Suprapubic skin (tissue), 3 donors: Measurements from ENCODE around the gene SMAD4.

Experiments
- POLR2A ChIP-seq, 2 donors: fragments of 450-650 bp; IDR thresholded peaks; one replicate each; pipeline ENCODE4 v1.6.1; 2017; ENCODE audit warnings: antibody characterized with exemption in 2 of 2, mild to moderate bottlenecking in 2 of 2, moderate library complexity in 2 of 2
- TF ChIP-seq, protein P1 (sequence below), 2 donors: fragments of 200-600 bp in 1 of 2; fragments of 450-650 bp in 1 of 2; sonication (generic) in 1 of 2; IDR thresholded peaks; one replicate each; pipeline ENCODE4 v1.5.1; 2016 to 2019; ENCODE audit warnings: antibody characterized with exemption in 2 of 2, mild to moderate bottlenecking in 1 of 2, moderate library complexity in 1 of 2

DNA sequence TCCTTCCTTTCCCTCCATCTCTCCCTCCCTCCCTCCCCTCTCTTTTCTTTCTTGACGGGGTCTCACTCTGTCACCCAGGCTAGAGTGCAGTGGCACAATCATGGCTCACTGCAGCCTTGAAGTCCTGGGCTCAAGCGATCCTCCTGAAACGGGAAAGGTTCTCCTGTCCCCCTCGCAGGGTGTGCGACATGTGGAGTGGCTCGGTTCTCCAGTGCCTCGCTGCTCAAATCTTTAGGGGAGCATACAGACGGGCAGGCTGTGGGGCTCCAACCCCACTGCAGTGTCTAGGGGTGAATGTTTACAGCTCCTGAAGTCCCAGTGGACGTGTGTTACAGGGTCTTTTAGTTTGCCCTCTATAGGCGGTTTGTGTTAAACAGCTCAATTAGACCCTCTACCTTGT is 93.5 kb downstream of the SMAD4 start:
- TF ChIP-seq, protein P1, sequence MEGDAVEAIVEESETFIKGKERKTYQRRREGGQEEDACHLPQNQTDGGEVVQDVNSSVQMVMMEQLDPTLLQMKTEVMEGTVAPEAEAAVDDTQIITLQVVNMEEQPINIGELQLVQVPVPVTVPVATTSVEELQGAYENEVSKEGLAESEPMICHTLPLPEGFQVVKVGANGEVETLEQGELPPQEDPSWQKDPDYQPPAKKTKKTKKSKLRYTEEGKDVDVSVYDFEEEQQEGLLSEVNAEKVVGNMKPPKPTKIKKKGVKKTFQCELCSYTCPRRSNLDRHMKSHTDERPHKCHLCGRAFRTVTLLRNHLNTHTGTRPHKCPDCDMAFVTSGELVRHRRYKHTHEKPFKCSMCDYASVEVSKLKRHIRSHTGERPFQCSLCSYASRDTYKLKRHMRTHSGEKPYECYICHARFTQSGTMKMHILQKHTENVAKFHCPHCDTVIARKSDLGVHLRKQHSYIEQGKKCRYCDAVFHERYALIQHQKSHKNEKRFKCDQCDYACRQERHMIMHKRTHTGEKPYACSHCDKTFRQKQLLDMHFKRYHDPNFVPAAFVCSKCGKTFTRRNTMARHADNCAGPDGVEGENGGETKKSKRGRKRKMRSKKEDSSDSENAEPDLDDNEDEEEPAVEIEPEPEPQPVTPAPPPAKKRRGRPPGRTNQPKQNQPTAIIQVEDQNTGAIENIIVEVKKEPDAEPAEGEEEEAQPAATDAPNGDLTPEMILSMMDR (IDR thresholded peaks at IDR 0.05): no peak
- TF ChIP-seq POLR2A (IDR thresholded peaks at IDR 0.05): no peak
